B cell (primary cell): ENCODE data around the gene SIRT3.

Experiments
- CTCF ChIP-seq: fragments of 200-600 bp; IDR thresholded peaks from one replicate; pipeline ENCODE4 v1.8.0; 2022; ENCODE audit warnings: antibody characterized with exemption, mild to moderate bottlenecking
- EZH2 ChIP-seq: IDR thresholded peaks from 2 replicates; pipeline ENCODE4 v1.6.1; 2012; ENCODE audit warnings: borderline replicate concordance, low read depth, mild to moderate bottlenecking, moderate library complexity, low read length; ENCODE audit not compliant: insufficient read depth, poor library complexity, severe bottlenecking

- TF ChIP-seq CTCF (no peak), EZH2 (no peak)
Observed at GRCh38 chr11:235180-235579, 962 bp downstream of the SIRT3 start.
